Posterior vena cava (tissue), 2 donors: ENCODE results near the gene NDP. TPM values are rescaled to one million over a fixed set of nuclear protein-coding genes. Genes with fewer than 3 reads are reported as not detected.
A peak's percentile ranks its signal among the peaks of the same experiment; 100 is the strongest.

Experiments used
- DNase-seq: peaks from one replicate; pipeline ENCODE4 v3.0.0-alpha.2; 2020; ENCODE audit warnings: low spot score
- intact Hi-C, 2 donors: fragments of 100-400 bp; cut with DNase I; formaldehyde crosslinking; loops; one replicate each; pipeline versions ENCODE4 v1.14.1 to v1.14.2; 2022 to 2023
- long read RNA-seq, 2 donors: library from polyadenylated mRNA; unstranded; transcript quantifications; one replicate each; pipeline ENCODE4 v2.0.0, GENCODE V29; 2020 to 2021
- total RNA-seq, 2 donors: library from RNA; stranded (reverse); fragmentation: NEBNext Ultra II Directional; extraction: Animal tissue kit (Norgen Biotek cat#: 25700); gene quantifications; one replicate each; pipeline ENCODE4 v1.2.1, GENCODE V29; 2021
- donor health status: DM: yes; HTN: yes; CAD: no.
- donor health status: DM: yes; HTN: yes; CAD: no.

Gene NDP
- total RNA-seq, result under 1 TPM in 1 of 2 donors, not detected in 1; 0.51 TPM
- long read RNA-seq, donor 1, result 0 reads
- long read RNA-seq, donor 2, result 0 reads

GRCh38 chrX:43973249-43974099 lies at the start of gene NDP:
Gene NDP (minus strand): TSS chrX:43973390. CDS start chrX:43958645, 14,745 bp downstream.
- no peak for DNase-seq
- intact Hi-C loops, result no loop called here

DNA sequence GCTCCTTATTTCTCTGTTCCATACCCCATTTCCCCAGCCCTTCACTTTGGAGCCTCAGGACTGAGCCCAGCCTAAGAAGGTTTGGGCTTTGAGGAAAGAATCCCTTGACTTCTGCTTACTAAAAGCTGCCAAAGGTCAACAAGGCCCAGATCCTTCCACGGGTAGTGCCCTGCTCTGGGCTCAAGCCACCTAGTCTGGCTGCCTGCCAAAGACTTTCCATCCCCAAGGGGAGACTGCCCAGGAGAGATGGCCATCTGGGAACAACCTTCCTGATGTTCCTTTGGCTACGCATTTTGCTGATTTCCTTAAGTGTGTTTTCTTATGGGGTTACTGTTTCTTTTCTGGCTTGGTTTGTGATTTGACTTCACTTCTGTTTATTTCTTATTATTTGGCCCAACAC lies 49.8 kb upstream of the NDP start:
- no peak for DNase-seq
- intact Hi-C loops, result loop anchor here in 1 of 2 donors (10.0 kb wide), 1 partner anchor 58 kb away; no protein-coding TSS in a partner anchor

DNA sequence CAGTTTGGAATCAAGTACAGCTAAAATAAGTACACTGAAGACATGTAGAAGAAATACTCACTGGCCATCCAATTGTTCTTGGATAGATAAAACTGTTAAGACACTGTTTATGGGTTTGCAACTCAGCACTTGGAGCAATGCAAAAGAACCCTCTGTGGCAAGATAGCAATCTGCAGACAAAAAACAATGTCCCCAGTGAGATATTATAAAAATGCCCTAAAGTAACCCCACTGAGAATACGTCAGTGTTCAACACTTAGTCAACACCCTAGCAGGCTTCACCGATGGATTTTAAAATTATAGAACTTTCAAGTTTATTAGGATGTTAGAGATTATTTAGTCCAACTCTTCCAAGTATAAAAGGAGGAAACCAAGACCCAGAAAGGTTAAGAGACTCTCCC lies 47.5 kb upstream of the NDP start:
- no peak for DNase-seq
- intact Hi-C loops, result loop anchor here in 1 of 2 donors (10.0 kb wide), 1 partner anchor 56 kb away; no protein-coding TSS in a partner anchor

DNA sequence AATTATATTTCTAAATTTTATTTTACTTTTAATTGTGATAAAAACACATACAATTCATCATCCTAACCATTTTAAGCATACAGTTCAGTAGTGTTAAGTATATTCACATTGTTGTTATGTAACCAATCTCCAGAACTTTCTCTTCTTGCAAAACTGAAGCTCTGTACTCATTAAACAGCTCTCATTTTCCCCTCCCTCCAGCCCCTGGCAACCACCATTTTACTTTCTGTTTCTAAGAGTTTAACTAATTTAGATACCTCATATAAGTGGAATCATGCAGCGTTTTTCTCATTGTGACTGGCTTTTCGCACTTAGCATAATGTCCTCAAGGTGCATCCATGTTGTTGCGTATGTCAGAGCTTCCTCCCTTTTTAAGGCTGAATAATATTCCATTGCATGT lies 46.7 kb upstream of the NDP start:
- intact Hi-C loops, result loop anchor here in 1 of 2 donors (10.0 kb wide), 1 partner anchor 55 kb away; no protein-coding TSS in a partner anchor

GRCh38 chrX:44017676-44018075 lies 44.5 kb upstream of the NDP start:
- no peak for DNase-seq
- intact Hi-C loops, result no loop called here

More for the DNA sequence above, 46.7 kb upstream of the NDP start:
- DNase-seq, result no peak

- intact Hi-C loops, result no loop called here
- no peak for DNase-seq
Measured at GRCh38 chrX:44016906-44017305, 43.7 kb upstream of the NDP start.

- DNase-seq, result peak; percentile 81
- intact Hi-C loops, result no loop called here
Measured at GRCh38 chrX:44012484-44013096, 39.4 kb upstream of the NDP start.

DNA sequence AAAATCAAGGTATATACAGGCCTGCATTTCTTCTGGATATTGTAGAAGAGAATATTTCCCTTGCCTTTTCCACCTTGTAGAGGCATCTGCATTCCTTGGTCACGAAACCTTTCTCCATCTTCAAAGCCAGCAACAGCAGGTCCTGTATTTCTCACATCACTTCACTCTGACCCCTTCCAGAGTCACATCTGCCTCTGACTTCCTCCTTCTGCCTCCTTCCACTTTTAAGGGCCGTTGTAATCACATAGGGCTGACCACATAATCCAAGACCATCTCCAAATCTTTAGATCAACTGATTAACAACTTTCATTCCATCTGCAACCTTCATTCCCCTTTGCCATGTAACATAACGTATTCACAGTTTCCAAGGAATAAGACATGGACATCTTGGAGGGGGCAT lies 38.3 kb upstream of the NDP start:
- DNase-seq, result no peak
- intact Hi-C loops, result no loop called here

- DNase-seq, result no peak
- intact Hi-C loops, result no loop called here
Measured at GRCh38 chrX:44010626-44011025, 37.4 kb upstream of the NDP start.

DNA sequence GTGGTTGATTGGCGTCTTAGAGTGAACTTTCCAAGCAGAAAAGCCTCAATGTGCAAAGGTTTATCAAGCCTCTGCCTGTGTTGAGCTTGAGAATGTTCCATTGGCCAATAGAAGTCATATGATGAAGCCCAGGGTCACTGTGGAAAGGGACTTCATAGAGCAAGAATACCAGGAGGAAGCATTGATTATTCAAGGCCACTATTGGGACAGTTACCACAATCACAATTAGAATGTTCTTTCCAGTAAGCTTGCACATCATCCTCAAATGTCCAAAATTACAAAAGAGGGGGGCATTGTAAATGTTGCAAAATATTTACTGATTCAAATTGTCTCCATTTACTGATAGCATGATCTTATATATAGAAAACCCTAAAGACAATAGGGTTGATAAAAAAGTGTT lies 32.9 kb upstream of the NDP start:
- intact Hi-C loops, result no loop called here
- no peak for DNase-seq

DNA sequence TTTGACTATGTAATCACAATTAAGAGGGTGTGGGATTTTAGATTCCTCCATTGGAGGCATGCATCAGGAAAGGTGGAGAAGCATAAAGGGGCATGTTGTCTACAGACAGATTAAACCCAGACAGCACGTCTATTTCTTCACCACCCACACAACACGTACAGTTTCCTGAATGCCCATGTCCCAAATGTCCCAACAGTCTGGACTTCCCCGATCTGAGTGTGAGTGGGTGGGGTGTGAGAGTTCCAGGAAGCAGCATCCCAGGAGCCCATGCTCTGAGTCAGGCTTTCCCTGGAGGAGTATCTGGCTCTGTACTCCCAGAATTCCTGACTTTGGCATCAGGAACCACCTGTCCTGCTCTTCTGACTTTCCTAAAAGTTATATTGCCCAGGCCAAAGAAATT lies 30.8 kb upstream of the NDP start:
- DNase-seq, result no peak
- intact Hi-C loops, result no loop called here

GRCh38 chrX:44002567-44002966 lies 29.4 kb upstream of the NDP start:
- no peak for DNase-seq
- intact Hi-C loops, result no loop called here

DNA sequence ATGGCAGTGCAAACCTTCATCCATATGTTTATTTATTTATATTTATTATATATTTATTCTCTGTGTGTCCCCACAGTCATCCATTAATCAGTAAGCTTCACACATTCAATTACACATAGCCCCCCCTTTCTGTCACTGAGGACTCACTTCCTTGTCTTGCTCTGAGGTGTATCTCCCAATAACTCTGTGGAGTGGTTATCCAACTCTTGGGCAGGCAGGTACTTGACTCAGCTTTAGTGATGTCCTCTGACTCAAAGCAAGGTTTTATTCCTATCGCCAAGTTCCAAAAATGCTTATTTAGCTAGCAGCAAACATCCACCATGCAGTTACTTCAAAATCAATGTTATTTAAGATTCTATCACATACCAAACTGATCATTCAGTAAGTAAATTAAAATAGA lies 25.2 kb upstream of the NDP start:
- intact Hi-C loops, result no loop called here
- no peak for DNase-seq

DNA sequence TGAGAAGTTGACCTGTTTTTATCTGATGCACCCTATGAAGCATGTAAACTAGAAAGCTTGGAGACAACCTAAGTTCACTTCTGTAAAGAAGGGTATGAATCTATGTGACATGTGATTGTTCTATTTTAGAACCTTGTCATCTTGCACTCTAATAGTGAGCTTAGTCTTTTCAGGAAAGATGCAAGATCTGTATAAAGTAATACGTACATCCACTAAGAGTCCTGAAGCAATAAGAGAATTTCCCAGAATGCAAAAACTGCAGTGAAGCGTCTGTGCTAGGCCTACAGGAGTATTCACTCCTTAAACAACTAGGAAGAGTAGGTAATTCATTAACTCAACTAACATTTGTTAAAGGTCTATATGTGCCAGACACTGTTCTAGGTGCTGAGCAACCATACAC lies 23.3 kb upstream of the NDP start:
- intact Hi-C loops, result no loop called here
- DNase-seq, result no peak

GRCh38 chrX:43986083-43986482 lies 12.9 kb upstream of the NDP start:
- no peak for DNase-seq
- intact Hi-C loops, result no loop called here

DNA sequence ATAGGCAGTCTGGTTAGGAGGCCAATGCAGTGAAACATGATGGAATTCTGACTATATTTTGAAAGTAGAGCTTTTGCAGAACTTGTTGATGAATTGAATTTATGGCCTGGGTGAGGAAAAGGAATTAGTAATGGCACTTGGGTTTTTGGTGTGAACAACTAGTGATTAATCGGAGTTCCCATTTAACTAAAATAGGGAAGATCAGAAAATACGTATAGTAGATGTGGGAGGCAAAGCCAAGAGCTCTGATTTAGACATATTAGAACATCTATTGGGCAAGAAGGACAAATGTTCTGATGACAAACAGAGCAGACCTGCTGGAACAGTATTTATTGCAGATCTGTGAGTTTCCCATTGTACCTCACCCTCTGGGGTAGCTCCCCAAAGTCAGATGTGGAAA lies 12.3 kb upstream of the NDP start:
- no peak for DNase-seq
- intact Hi-C loops, result no loop called here

DNA sequence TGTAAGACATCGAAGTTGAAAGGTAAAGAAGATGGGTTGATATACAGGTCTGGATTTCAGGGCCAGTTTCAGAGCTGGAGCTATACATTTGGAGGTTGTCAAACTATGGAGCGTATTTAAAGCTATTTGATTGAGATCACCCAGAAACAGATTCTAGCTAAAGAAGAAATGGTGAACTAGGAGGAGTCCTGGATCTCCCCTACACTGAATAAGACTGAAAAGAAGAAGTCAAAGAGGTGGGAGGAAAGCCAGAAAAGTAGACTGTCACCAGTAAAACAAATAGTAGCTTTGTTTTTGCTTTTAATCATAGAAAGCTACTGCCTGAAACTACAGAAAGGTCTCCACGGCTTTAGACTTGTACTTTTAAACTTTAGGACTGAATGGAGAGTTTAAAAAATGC lies 5.0 kb upstream of the NDP start:
- intact Hi-C loops, result no loop called here

GRCh38 chrX:43976205-43976604 lies 3.0 kb upstream of the NDP start:
- intact Hi-C loops, result no loop called here
- no peak for DNase-seq

More for the DNA sequence above, 5.0 kb upstream of the NDP start:
- no peak for DNase-seq

DNA sequence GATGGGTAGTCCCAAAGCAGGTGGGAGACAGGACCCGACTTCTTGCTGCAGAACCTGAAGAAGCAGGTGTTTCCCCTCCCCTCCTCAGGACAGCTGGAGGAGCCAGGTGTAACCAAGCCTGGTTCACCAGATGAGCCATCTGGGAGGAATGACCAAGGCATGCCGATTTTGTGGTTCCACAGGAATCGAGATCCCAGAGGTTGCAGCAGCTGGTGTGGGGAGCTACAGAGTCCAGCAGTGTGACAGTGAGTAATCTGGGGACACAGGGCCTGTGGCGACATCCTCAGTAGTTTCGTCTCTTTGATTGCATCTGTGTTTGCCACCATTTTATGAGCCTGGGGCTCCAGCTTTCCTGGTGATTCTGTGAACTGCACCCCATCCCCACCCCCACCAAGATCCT lies 2.6 kb upstream of the NDP start:
- intact Hi-C loops, result no loop called here

DNA sequence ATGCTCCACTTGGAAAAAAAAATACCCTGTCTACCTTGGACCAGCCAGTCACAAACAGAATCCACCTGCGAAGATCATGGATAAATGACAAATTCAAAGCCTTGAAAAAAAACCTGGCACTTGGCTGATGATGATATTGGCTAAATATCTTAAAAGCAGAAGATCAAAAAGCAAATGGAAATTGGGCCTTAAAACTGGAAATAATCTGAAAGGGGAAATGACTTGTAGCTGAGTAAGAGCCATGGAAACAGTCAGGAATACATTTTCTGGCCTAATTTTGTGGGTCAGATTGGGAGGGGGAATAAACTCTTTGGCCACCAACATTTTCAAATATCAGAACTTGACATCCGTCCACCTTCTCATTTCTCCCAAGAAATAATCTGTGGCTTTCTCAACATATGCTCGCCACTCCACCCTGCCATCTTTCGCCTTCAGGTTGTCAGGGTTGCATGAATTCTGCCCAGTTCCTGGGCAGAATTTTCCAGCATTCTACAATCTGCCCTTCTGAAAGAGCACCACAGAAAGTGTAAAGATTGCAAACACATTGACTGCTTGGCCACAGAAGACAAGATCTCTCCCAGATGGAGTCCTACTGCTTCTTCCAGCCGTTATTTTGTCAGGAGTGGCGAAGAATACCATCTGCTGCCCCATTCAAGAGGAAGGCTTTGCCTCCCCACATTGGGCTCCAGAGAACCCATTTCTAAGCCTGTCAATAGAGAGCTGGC lies 1.7 kb upstream of the NDP start:
- no peak for DNase-seq
- intact Hi-C loops, result no loop called here

More for the DNA sequence above, 2.6 kb upstream of the NDP start:
- DNase-seq, result no peak
